GOT3 (cell line): Measurements from ENCODE around the gene INVS.
"Not testable (repeated sequence)": the region's sequence is repeated elsewhere in the genome, so short reads cannot be mapped to it uniquely, and the experiment has no call there.

Source experiments
- DNase-seq: peaks from one replicate; lab custom pipeline; 2025; ENCODE audit warnings: mixed read lengths; lab: John Stamatoyannopoulos, UW

INVS gene

DNA sequence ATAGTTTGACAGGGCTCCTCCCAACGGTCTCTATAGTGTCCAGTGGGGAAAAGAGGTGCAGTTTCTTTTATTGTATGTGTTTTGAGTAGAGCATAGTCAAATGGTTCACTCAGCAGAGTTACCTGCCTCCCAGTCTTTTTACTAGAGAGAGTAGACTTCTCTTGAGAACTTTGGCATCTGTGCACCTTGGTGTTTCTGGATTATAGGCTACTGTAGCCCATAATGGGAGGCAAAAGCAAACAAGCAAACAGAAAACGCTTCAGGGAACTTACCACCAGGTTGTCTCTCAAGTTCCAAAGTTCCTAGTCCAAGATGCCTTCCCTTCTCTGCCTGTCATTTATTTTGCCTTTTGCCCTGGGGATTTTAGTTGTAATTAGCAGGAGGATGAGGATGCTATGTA, 26.2 kb downstream of the INVS start:
- DNase-seq, result no peak

DNA sequence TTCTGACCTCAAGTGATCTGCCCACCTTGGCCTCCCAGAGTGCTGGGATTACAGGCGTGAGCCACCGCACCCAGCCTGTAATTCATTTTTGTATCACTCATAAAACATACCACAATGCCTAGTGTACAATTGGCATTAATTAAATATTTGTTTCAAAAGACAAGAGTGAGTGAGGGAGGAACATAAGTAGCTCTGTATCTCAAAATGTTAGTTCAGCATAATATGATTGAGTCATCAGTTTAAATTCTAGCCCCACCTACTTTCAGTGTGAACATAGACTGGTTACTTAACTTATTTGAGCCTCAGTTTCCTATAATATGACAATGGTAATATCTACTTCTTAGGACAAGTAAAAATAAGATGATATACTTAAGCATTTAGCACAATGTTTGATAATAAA, 26.9 kb downstream of the INVS start:
- DNase-seq, result no peak

DNA sequence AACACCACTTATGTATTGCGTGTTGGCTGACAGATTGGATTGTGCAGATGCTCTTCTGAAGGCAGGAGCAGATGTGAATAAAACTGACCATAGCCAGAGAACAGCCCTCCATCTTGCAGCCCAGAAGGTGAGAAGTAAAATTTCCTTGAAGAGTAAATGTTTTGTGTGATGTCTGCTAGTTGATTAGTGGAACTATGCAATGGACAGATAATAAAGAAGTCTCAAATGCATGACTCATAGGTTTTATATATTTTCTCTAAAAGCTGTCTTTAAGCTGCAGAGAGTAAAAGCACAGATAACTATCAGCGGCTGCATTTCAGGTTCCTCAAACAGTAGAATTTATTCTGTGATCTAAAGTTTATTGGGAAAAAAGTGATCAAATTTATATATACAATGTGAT, 27.4 kb downstream of the INVS start:
- DNase-seq, result no peak

DNA sequence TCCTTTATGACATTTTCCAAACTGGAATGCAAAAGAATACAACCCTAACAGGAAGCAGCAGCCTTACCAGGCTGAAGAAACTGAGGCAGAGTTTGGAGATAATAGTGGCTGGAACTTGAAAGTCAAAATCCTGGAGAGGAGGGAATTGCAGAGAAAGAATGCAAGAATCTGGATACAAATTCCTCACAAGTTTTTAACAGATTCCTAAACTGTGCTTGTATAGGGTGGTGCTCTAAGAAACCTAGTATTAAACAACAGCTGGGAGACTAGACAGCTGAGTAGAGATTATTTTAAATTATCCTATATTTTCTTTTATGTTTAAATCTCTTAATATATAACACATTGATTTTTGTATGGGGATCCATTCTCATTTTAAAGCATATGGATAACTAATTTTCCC, 30.7 kb downstream of the INVS start:
- no peak for DNase-seq

DNA sequence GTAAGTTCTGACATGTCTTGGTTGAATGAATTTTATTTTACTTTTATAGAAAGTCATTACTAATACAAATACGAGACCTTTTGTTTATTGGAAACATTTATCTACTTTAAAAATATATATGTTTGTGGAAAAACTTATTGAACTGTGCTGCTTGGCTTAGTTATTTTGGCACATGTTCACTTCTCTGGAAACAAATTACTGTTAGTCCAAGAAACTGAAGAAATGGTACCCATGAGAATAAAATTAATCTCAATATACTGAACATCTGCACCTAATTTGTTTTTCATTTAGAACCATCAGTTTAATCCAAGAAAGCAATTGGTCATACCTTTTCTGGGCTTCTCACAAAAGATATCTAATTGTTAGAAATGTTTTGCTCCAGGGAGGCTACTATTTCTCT, 32.2 kb downstream of the INVS start:
- DNase-seq, result no peak

DNA sequence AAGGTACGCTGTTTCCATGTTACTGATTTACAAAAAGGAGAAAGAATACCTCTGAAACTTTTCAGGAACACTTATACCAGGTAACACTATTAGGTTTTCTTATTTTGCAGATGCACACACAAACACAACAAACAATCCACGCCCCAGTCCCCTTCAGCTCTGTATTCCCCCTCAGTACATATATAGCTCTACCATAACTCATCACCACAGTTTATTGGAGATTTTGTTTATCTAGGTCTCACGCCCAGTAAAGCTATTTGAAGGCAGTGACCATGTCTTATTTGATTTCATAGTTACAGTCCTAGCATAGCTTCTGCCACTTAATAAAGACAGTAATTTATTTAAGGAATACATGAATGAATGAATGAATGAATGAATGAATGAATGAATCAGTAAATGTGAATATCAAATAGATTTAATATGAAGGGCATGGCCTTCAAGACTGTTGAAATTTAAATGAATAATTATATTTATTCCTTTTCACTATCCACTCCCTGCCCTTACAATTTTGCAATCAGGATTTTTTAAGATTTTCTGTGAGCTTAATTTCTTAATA, 32.9 kb downstream of the INVS start:
- no peak for DNase-seq

DNA sequence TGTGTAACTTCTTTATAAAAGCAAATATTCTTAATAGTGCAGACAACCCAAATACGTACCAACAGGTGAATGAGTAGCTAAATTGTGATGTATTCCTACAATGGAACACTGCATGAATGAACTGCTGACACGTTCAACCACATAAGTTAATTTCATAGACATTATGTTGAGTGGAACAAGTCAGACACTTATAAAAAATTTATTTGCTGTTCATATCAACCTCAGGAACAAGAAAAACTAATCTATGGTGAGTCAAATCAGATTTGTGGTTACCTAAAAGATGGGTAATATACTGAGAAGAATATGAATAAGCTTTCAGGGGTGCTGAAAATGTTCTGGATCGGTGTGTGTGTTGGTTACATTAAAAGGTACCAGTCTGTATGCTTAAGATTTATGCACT, 35.7 kb downstream of the INVS start:
- no peak for DNase-seq

DNA sequence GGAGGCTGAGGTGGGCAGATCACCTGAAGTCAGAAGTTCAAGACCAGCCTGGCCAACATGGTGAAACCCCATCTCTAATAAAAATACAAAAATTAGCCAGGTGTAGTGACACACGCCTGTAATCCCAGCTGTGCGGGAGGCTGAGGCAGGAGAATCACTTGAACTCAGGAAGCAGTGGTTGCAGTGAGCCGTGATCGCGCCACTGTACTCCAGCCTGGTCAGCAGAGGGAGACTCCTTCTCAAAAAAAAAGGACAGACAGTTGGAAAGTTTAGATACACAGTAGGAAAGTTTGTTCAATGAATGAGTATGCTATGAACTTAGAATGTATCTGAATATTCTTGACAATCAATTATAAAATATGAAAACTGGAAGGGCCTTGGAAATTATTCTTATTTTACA, 37.8 kb downstream of the INVS start:
- not testable (repeated sequence) for DNase-seq

DNA sequence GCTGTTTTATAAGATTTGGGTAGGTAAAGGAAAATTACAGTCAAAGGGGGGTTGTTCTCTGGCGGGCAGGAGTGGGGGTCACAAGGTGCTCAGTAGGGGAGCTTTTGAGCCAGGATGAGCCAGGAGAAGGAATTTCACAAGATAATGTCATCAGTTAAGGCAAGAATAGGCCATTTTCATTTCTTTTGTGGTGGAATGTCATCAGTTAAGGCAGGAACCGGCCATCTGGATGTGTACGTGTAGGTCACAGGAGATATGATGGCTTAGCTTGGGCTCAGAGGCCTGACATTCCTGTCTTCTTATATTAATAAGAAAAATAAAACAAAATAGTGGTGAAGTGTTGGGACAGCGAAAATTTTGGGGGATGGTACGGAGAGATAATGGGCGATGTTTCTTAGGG, 41.3 kb downstream of the INVS start:
- not testable (repeated sequence) for DNase-seq

DNA sequence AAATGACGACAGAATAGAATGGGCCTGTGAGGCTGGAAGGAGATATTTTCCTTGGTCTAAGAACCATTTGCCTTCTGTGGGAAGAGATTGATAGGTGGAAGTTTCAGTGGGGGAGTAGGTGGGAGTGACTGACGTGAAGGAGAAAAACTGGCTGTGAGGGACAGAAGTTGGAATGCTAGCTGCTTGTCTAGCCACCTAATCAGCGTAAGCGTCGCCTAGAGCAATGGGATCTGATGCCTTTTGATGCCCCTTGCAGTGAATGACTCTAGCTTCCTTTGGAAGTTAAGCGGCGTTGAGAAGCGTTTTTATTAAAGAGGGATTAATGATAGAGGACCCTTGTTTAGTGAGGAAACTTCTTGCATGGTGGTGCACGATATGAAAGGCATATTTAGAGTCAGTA, 42.8 kb downstream of the INVS start:
- not testable (repeated sequence) for DNase-seq

DNA sequence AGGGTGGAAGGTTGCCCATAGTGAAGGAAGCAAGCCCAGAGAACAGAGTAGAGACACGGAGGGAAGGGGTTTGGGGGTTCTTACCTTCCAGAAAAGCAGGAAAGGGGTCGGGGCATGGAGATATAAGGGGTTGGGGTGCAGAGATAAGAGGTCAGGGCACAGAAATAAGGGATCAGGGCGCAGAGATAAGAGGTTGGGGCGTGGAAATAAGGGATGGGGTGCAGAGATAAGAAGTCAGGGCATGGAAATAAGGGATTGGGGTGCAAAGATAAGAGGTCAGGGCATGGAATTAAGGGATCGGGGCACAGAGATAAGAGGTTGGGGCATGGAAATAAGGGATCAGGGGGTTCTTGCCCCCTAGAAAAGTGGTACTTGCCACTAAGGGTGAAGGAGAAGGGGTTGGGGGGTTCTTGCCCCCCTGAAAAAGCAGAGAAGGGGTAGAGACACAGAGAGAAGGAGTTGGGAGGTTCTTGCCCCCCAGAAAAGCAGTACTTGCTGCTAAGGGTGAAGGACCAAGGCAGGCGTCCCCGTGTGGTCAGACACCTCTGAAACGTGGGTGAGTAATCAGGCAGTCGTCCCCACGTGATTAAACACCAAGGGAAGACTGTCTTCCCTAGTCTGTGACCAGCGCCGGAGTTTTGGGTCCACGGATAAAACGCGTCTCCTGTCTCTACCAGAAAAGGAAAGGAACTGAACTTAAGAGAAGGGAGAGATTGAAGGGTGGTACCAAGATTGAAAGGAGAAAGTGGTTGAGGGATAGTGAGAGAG, 46.3 kb downstream of the INVS start:
- not testable (repeated sequence) for DNase-seq

DNA sequence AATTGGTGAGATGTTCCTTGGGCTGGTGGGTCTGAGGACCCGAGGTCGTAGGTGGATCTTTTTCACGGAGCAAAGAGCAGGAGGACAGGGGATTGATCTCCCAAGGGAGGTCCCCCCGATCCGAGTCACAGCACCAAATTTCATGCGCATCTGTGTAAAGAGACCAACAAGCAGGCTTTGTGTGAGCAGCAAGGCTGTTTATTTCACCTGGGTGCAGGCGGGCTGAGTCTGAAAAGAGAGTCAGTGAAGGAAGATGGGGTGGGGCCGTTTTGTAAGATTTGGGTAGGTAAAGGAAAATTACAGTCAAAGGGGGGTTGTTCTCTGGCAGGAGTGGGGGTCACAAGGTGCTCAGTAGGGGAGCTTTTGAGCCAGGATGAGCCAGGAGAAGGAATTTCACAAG, 46.9 kb downstream of the INVS start:
- not testable (repeated sequence) for DNase-seq

DNA sequence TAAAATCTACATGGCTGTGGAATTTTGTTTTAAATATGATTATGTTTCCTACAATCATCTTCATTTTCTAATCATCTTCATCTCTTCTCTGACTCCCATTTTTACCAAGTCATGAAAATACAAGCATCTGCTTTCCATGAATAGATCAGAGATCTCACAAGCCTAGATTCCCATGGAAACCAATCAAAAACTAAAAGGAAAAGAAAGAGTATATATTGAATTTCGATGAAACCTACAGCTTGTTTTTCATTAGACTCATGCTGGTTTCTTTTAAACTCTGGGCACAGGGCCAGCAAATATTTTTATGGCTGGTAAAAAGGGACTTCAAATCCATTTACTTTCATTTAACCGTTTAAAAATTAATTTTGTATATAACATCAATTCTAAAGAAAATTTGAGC, 51.2 kb downstream of the INVS start:
- no peak for DNase-seq

DNA sequence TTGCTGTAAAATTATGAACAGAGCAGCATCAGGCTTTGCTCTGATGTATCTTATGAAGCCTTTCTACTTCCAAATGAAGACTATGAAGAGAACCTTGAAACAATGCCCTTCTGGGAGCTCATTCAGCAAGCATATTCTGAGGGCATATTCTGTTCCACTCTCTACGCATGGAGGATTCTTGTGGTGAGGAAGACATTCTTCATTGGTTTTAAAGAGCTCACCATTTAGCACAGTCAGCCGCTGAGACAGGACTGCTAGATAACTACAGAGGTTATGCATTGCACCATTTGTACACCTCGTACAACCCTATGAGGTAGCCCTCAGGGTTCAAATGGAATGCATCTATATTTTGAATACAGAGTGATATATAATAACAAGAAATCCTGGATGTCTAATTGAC, 61.0 kb downstream of the INVS start:
- DNase-seq, result no peak

DNA sequence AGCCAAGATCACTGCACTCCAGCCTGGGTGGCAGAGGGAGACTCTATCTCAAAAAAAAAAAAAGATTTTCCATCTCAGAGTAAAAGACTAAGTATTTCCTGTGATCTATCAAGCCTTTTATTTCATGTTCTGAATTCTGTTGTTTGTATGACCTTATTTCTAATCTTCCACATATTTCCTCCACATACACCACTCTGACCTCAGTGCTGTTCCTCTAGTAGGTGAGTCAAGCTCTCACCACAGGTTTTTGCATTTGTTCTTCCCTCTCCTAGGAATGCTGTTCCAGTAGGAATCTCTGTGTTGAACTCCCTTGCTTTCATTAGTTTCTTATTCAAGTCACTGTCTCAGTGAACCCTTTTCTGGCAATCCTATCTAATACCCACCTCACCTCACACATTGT, 68.1 kb downstream of the INVS start:
- DNase-seq, result no peak

DNA sequence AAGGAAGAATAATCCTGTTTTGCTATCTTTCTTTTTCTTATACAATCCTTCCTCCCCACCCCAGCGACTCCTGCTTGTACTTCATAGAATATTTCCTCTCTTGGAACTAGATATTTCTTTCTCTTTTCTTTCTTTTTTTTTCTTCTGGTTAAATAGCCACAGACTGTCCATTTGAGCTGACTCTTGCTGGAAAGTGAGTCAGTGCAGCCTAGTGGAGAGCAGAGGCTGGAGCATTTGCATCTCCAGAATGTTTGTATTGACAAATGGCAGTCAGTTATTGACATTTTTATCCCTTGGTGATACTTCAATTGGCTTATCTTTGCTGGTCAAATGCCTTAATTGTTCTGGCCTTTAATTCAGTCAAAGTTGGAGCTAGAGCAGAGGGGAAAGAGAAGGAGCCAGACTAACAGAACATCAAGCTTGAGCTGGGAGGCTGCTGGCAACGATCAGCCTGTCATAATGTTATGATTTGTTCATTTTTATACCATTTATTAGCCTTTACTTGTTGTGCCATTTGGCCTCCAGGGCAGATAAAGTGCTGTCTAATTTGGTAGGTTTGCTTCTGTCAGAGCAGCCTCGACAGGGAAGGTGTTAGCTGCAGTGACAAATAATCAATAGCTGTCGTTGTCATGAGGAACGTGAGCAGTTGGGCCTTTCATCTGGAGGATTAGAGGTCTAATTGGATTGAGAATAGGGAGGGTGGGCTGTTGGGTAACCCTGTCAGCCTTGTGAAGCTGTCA, 69.0 kb downstream of the INVS start:
- DNase-seq, result no peak

DNA sequence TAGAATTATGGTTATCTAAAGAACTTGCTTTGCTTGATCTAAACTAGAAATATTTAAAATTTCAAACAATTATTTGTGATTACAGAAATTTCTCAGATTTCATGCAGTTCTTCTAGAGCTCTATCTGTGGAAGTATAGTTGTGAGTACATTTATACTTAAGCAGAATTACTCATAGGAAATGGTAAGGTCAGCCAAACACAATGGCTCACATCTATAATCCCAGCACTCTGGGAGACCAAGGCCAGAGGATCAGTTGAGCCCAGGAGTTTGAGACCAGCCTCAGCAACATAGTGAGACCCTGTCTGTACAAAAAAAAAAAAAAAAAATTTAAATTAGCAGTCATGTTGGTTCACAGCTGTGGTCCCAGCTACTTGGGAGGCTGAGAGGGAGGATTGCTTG, 71.0 kb downstream of the INVS start:
- DNase-seq, result no peak

DNA sequence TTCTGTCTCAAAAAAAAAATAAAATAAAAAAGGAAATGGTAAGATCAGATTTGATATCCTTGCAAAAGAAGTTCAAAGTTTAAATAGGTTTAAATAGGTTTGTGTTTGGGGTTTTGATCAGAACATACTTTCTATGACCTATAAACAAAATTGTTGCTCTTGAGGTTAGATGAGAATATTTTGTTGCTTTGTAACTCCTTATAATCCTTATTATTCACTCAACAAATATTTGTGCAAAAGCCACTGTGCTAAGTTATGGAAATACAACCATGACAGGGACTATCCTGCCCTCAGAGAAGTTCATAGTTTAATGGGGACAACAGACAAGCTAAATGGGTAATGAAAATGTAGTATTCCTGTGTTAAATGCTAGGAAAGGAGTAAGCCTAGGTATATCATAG, 71.5 kb downstream of the INVS start:
- DNase-seq, result no peak

DNA sequence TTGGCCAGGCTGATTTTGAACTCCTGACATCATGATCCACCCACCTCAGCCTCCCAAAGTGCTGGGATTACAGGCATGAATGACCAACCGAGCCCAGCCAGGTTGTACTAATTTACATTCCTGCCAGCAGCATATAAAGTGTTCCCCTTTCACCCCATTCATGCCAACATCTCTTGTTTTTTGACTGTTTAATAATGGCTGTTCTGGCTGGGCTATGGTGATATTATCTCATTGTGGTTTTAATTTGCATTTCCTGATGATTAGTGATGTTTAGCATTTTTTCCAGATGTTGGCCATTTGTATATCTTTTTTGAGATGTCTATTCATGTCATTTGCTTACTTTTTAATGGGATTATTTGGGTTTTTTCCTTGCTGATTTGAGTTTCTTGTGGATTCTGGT, 87.3 kb downstream of the INVS start:
- no peak for DNase-seq

DNA sequence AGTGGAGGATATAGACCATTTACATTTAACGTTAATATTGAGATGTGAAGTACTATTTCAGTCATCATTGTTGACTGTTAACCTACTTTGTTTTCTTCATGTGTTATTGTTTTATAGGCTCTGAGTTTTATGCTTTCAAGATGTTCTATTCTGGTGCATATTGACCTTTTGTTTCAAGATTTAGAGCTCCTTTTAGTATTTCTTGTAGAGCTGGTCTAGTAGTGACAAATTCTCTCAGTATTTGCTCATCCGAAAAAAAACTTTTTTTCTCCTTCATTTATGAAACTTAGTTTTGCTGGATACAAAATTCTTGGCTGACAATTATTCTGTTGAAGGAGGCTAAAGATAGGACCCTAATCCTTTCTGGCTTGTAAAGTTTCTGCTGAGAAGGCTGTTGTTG, 91.3 kb downstream of the INVS start:
- no peak for DNase-seq

DNA sequence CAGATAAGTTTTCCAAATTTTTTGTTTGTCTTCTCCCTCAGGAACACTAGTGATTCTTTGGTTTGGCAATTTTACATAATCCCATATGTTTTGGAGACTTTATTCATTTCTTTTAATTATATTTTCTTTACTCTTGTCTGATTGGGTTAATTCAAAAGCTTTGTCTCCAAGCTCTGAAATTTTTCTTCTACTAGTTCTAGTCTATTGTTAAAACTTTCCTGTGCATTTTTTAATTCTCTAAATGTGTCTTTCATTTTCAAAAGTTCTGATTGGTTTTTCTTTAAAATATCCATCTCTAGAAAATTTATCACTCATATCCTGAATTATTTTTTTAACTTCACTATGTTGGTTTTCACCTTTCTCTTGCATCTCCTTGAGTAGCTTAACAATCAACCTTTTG, 92.2 kb downstream of the INVS start:
- DNase-seq, result no peak

DNA sequence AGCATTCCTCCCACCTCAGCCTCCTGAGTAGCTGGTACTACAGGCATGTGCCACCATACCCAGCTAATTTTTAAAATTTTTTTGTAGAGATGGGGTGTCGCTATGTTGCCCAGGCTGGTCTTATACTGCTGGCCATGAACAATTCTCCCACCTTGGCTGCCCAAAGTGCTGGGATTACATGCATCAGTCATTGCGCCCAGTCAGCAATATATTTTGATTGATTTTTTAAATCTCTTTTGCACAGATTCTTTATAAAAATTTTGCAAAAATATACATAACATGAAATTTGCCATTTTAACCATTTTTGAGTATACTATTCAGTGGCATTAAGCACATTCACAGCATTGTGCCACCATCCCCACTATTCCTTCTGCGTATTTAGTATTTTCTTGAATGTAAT, 94.0 kb downstream of the INVS start:
- no peak for DNase-seq

DNA sequence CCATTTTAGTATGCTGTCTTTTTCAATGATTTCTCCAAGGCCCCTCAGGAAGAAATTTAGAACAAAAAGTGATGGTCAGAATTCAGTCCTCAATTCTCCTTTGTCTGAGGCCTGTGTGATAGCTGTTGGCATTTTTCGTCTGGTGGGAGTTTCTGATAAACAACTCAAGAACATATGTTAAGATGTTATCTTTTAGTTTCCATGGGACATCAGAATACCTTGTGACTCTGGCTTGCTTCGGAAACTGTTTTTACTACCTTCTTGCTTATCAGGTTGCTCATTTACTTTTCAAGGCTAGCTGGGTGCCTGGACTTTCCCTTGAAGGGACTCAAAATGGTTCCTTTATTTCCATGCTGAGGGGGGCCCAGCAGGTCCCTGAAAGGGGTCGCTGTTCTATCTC, 97.2 kb downstream of the INVS start:
- DNase-seq, result no peak
